NCI-H1930 (cell line): ENCODE measurements around the gene NOX3.

Source experiments
- DNase-seq, 2 experiments: peaks; one replicate each; lab custom pipeline; 2025; lab: John Stamatoyannopoulos, UW

Gene NOX3

GRCh38 chr6:155399745-155400653, 55.6 kb downstream of the NOX3 start:
- DNase-seq = no peak

GRCh38 chr6:155399062-155399744, 56.4 kb downstream of the NOX3 start:
- DNase-seq = no peak

GRCh38 chr6:155398701-155399061, 57.0 kb downstream of the NOX3 start:
- DNase-seq = no peak

GRCh38 chr6:155398221-155398620, 57.4 kb downstream of the NOX3 start:
- no peak for DNase-seq

GRCh38 chr6:155397172-155397705, 58.4 kb downstream of the NOX3 start:
- DNase-seq = no peak

- no peak for DNase-seq
Observed at GRCh38 chr6:155396605-155397004, 59.0 kb downstream of the NOX3 start.

GRCh38 chr6:155395339-155395738, 60.3 kb downstream of the NOX3 start:
- no peak for DNase-seq

- DNase-seq = no peak
Observed at GRCh38 chr6:155389130-155389529, 66.5 kb downstream of the NOX3 start.

- no peak for DNase-seq
Observed at GRCh38 chr6:155388591-155388990, 67.0 kb downstream of the NOX3 start.

GRCh38 chr6:155387481-155387880, 68.2 kb downstream of the NOX3 start:
- DNase-seq = no peak

- no peak for DNase-seq
Observed at GRCh38 chr6:155384321-155384952, 71.2 kb downstream of the NOX3 start.

- DNase-seq = no peak
Observed at GRCh38 chr6:155383913-155384312, 71.7 kb downstream of the NOX3 start.

- no peak for DNase-seq
Observed at GRCh38 chr6:155382338-155382685, 73.3 kb downstream of the NOX3 start.

- no peak for DNase-seq
Observed at GRCh38 chr6:155381673-155382337, 73.8 kb downstream of the NOX3 start.

- DNase-seq = no peak
Observed at GRCh38 chr6:155380666-155381332, 74.8 kb downstream of the NOX3 start.

GRCh38 chr6:155378724-155379123, 76.9 kb downstream of the NOX3 start:
- no peak for DNase-seq

- no peak for DNase-seq
Observed at GRCh38 chr6:155378276-155378675, 77.4 kb downstream of the NOX3 start.

- DNase-seq = no peak
Observed at GRCh38 chr6:155377061-155377460, 78.6 kb downstream of the NOX3 start.

- no peak for DNase-seq
Observed at GRCh38 chr6:155375801-155376200, 79.8 kb downstream of the NOX3 start.

- no peak for DNase-seq
Observed at GRCh38 chr6:155374681-155375080, 81.0 kb downstream of the NOX3 start.

GRCh38 chr6:155373276-155373675, 82.4 kb downstream of the NOX3 start:
- no peak for DNase-seq

GRCh38 chr6:155372256-155372655, 83.4 kb downstream of the NOX3 start:
- DNase-seq = no peak
